MM.1S (cell line): ENCODE data around the gene MFAP2.

Experiments used
- EZH2 ChIP-seq: fragments of 300-600 bp; sonication (generic); optimal IDR thresholded peaks from 2 replicates; pipeline ENCODE3; 2017; ENCODE audit warnings: low read depth, mild to moderate bottlenecking, antibody characterized with exemption, low read length, mixed read lengths
- EZH2phosphoT487 ChIP-seq: fragments of 300-600 bp; sonication (generic); IDR thresholded peaks from 2 replicates; pipeline ENCODE4 v1.6.1; 2018; ENCODE audit warnings: antibody characterized with exemption, low read length
- TF ChIP-seq, protein P1 (sequence below): fragments of 300-600 bp; sonication (generic); IDR thresholded peaks from 2 replicates; pipeline ENCODE4 v1.5.1; 2016; ENCODE audit warnings: antibody characterized with exemption, low read length, mixed read lengths

DNA sequence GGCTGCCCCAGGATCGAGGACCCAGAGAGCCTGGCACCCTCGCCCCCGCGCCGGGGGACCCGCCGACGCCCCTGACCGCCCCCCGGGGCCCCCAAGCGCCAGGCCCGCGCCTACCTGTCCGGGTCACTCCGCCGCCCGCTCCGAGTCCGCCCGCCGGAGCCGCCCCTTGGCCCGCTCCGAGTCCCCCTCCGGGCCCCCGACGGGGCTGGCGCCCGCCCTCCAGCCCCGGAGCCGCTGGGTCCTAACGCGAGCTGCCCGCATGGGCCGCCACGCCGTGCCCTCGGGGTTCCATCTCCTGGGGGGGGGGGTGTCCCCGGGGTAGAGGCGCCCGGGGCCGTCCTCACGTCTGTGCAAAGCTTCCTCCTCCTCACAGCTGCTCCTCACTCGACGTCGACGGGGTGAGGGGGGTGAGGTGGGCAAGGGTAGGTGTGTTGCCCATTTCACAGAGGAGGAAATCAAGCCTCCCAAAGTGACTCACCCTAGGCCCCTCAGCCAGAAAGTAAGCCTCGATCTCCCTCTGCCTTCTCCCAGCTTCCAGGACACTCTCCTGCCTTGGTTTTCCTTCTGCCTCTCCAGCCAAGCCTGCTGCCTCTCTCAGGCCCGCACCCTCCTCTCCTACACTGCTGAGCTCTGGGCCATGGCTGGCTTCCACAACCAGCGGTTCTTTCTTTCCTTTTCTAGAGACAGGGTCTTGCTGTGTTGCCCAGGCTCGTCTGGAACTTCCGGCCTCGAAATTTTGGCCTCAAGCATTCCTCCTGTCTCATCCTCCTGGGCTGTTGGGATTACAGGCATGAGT is at the start of gene MFAP2:
- TF ChIP-seq, protein P1, sequence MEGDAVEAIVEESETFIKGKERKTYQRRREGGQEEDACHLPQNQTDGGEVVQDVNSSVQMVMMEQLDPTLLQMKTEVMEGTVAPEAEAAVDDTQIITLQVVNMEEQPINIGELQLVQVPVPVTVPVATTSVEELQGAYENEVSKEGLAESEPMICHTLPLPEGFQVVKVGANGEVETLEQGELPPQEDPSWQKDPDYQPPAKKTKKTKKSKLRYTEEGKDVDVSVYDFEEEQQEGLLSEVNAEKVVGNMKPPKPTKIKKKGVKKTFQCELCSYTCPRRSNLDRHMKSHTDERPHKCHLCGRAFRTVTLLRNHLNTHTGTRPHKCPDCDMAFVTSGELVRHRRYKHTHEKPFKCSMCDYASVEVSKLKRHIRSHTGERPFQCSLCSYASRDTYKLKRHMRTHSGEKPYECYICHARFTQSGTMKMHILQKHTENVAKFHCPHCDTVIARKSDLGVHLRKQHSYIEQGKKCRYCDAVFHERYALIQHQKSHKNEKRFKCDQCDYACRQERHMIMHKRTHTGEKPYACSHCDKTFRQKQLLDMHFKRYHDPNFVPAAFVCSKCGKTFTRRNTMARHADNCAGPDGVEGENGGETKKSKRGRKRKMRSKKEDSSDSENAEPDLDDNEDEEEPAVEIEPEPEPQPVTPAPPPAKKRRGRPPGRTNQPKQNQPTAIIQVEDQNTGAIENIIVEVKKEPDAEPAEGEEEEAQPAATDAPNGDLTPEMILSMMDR, result no peak
- TF ChIP-seq EZH2 (no peak), EZH2phosphoT487 (no peak)
